HepG2 (cell line): ENCODE measurements around the gene MYOZ1. TPM values are rescaled to one million over a fixed set of nuclear protein-coding genes. Genes with fewer than 3 reads are reported as not detected.

Source experiments
- CEBPB ChIP-seq: IDR thresholded peaks from 2 replicates; pipeline ENCODE4 v1.6.1; 2011; ENCODE audit warnings: low read depth, low read length, improper control_type of control experiment, borderline replicate concordance
- FOXA1 ChIP-seq, 2 experiments: fragments of 450-650 bp in 1 of 2; sonication (generic) in 1 of 2; formaldehyde crosslinking in 1 of 2; IDR thresholded peaks; 2 replicates each; pipeline versions ENCODE4 v1.4.0 to v1.6.1; 2016 to 2020; ENCODE audit warnings: missing genetic modification reagents in 1 of 2
- FOXA3 ChIP-seq: IDR thresholded peaks from 2 replicates; pipeline ENCODE4 v1.6.1; 2016; ENCODE audit warnings: missing genetic modification reagents, missing compliant biosample characterization
- HMG20A ChIP-seq: IDR thresholded peaks from 2 replicates; pipeline ENCODE4 v1.6.1; 2016; ENCODE audit warnings: borderline replicate concordance
- HNF4A ChIP-seq: sonication (generic); formaldehyde crosslinking; IDR thresholded peaks from 2 replicates; pipeline ENCODE4 v1.4.0; 2020; ENCODE audit warnings: missing genetic modification reagents
- KLF16 ChIP-seq, 2 experiments: sonication (generic) in 1 of 2; formaldehyde crosslinking in 1 of 2; IDR thresholded peaks; 2 replicates each; pipeline versions ENCODE4 v1.6.1 to v1.8.0; 2016 to 2023; ENCODE audit warnings: missing genetic modification reagents in 2 of 2, missing compliant biosample characterization in 1 of 2
- LCORL ChIP-seq, 2 experiments: fragments of 450-650 bp in 1 of 2; sonication (generic) in 1 of 2; formaldehyde crosslinking in 1 of 2; IDR thresholded peaks; 2 replicates each; pipeline versions ENCODE4 v1.5.0 to v1.6.1; 2017 to 2020; ENCODE audit warnings: antibody characterized with exemption in 1 of 2, missing genetic modification reagents in 1 of 2
- MEIS2 ChIP-seq: sonication (generic); formaldehyde crosslinking; IDR thresholded peaks from 2 replicates; pipeline ENCODE4 v1.9.0; 2021; ENCODE audit warnings: mild to moderate bottlenecking, missing genetic modification reagents
- NONO ChIP-seq, 2 experiments: fragments of 450-650 bp in 1 of 2; sonication (generic) in 1 of 2; formaldehyde crosslinking in 1 of 2; IDR thresholded peaks in 1 of 2; conservative IDR thresholded peaks in 1 of 2; 2 replicates each; pipeline versions ENCODE4 v1.6.1 to v1.8.0; 2017 to 2022; ENCODE audit warnings: mild to moderate bottlenecking in 1 of 2, missing genetic modification reagents in 1 of 2, moderate library complexity in 1 of 2
- RAD21 ChIP-seq: fragments of 450-650 bp; formaldehyde crosslinking; IDR thresholded peaks from 2 replicates; pipeline ENCODE4 v1.5.0; 2020; ENCODE audit warnings: mild to moderate bottlenecking
- RBAK ChIP-seq: sonication (generic); formaldehyde crosslinking; IDR thresholded peaks from 2 replicates; pipeline ENCODE4 v1.5.1; 2020; ENCODE audit warnings: mild to moderate bottlenecking, missing genetic modification reagents
- SNAPC2 ChIP-seq: sonication (generic); formaldehyde crosslinking; IDR thresholded peaks from 2 replicates; pipeline ENCODE4 v1.8.1; 2022; ENCODE audit warnings: mild to moderate bottlenecking, missing genetic modification reagents
- TOE1 ChIP-seq: sonication (generic); formaldehyde crosslinking; IDR thresholded peaks from 2 replicates; pipeline ENCODE4 v1.4.0; 2020; ENCODE audit warnings: mild to moderate bottlenecking, missing genetic modification reagents
- ZC3H4 ChIP-seq: sonication (generic); formaldehyde crosslinking; IDR thresholded peaks from 2 replicates; pipeline ENCODE4 v1.4.0; 2020; ENCODE audit warnings: missing genetic modification reagents, borderline replicate concordance
- ZEB1 ChIP-seq: IDR thresholded peaks from 2 replicates; pipeline ENCODE4 v1.6.1; 2012; ENCODE audit warnings: mild to moderate bottlenecking, low read depth, inconsistent platforms; ENCODE audit not compliant: insufficient replicate concordance
- ZNF143 ChIP-seq: sonication (generic); formaldehyde crosslinking; IDR thresholded peaks from 2 replicates; pipeline ENCODE4 v1.4.0; 2020; ENCODE audit warnings: missing genetic modification reagents
- ZNF274 ChIP-seq: sonication (generic); formaldehyde crosslinking; IDR thresholded peaks from 2 replicates; pipeline ENCODE4 v1.5.1; 2020; ENCODE audit warnings: mild to moderate bottlenecking, missing genetic modification reagents
- ZNF484 ChIP-seq: sonication (generic); formaldehyde crosslinking; IDR thresholded peaks from 2 replicates; pipeline ENCODE4 v1.5.1; 2020; ENCODE audit warnings: mild to moderate bottlenecking, low read depth, missing genetic modification reagents, borderline replicate concordance
- ZNF768 ChIP-seq: sonication (generic); formaldehyde crosslinking; IDR thresholded peaks from 2 replicates; pipeline ENCODE4 v1.4.0; 2020; ENCODE audit warnings: missing genetic modification reagents
- ZNF816 ChIP-seq: sonication (generic); formaldehyde crosslinking; IDR thresholded peaks from 2 replicates; pipeline ENCODE4 v1.8.0; 2022; ENCODE audit warnings: missing genetic modification reagents, mild to moderate bottlenecking, borderline replicate concordance
- polyA plus RNA-seq, 8 experiments: library from polyadenylated mRNA; depleted of rRNA in 3 of 8; stranded (reverse) in 7 of 8; unstranded in 1 of 8; fragments of >200 nt; fragmentation: Illumina TruSeq in 4 of 8; extraction: Trizol in 4 of 8; gene quantifications; 2 replicates each; pipeline versions ENCODE4 v1.2.1 to v1.2.3, GENCODE V29; 2011 to 2016; ENCODE audit warnings: low read depth in 4 of 8, missing spikeins in 1 of 8, mixed read lengths in 1 of 8; ENCODE audit not compliant: insufficient read depth in 1 of 8
- total RNA-seq, 5 experiments: library from RNA; depleted of rRNA; stranded (reverse); fragments of >200 nt; fragmentation: Illumina TruSeq; extraction: Trizol; gene quantifications; 2 replicates each; pipeline ENCODE4 v1.2.3, GENCODE V29; 2016; ENCODE audit warnings: low read depth in 1 of 5
- TF ChIP-seq, protein P1 (sequence below): sonication (generic); formaldehyde crosslinking; IDR thresholded peaks from 2 replicates; pipeline ENCODE4 v1.4.0; 2020; ENCODE audit warnings: missing genetic modification reagents
- TF ChIP-seq, protein P2 (sequence below): sonication (generic); formaldehyde crosslinking; conservative IDR thresholded peaks from 2 replicates; pipeline ENCODE4 v1.8.0; 2022; ENCODE audit warnings: missing genetic modification reagents
- TF ChIP-seq, protein P3 (sequence below): sonication (generic); formaldehyde crosslinking; conservative IDR thresholded peaks from 2 replicates; pipeline ENCODE4 v1.8.1; 2023; ENCODE audit warnings: missing genetic modification reagents
- TF ChIP-seq, protein P4 (sequence below): sonication (generic); formaldehyde crosslinking; IDR thresholded peaks from 2 replicates; pipeline ENCODE4 v1.5.1; 2020; ENCODE audit warnings: missing genetic modification reagents, mild to moderate bottlenecking, borderline replicate concordance
- TF ChIP-seq, protein P5 (sequence below): sonication (generic); formaldehyde crosslinking; IDR thresholded peaks from 2 replicates; pipeline ENCODE4 v1.4.0; 2020; ENCODE audit warnings: missing genetic modification reagents

Gene MYOZ1
- total and polyA plus RNA-seq, 2 of the 13 experiments (the other 11 are each of a cell fraction or from before 2014, with no cell fraction given) = not detected

DNA sequence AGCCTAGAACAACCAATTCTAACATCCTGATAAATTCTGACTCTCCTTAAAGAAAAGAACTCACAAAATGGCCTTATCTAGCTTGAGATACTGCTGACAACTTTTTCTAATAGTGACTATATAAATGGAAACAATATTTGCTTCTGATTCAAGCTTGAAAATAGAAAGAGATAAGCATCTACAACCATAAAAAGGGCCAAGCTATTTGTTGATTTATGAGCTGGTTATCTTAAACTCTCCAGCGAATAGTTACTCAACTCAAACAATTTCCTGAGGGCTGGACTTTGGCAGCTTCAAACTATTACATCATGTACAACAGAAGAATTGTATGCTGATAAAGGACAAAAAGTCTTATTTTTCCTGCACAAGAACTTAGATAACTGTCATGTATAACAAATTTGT lies 54.7 kb downstream of the MYOZ1 start (continued):
- TF ChIP-seq LCORL (IDR thresholded peaks at IDR 0.05) (no peak), LCORL (CRISPR knock-in tag; IDR thresholded peaks at IDR 0.05) (no peak), ZNF274 (CRISPR knock-in tag) (no peak), HNF4A (CRISPR knock-in tag) (peak; percentile 92), KLF16 (CRISPR knock-in tag; IDR thresholded peaks at IDR 0.05) (no peak), ZC3H4 (no peak), TOE1 (CRISPR knock-in tag) (0 out of 2 replicates have a peak, but pooled peaks have one; percentile 43), CEBPB (peak; percentile 93), ZNF484 (CRISPR knock-in tag) (no peak), FOXA3 (peak; percentile 83), MEIS2 (no peak), ZEB1 (peak; percentile 69), ZNF768 (CRISPR knock-in tag) (no peak), RAD21 (CRISPR knock-in tag) (no peak), ZNF816 (CRISPR knock-in tag) (no peak), NONO (IDR thresholded peaks at IDR 0.05) (no peak), NONO (CRISPR knock-in tag; conservative IDR thresholded peaks at IDR 0.05) (0 out of 2 replicates have a peak, but pooled peaks have one; percentile 39), SNAPC2 (CRISPR knock-in tag) (peak; percentile 24; the same call in 1 of the 2 replicates), RBAK (no peak), ZNF143 (CRISPR knock-in tag) (no peak), HMG20A (peak; percentile 75; the same call in 1 of the 2 replicates), FOXA1 (IDR thresholded peaks at IDR 0.05) (no peak), FOXA1 (CRISPR knock-in tag; IDR thresholded peaks at IDR 0.05) (peak; percentile 51; the same call in 1 of the 2 replicates)
- TF ChIP-seq, protein P1, sequence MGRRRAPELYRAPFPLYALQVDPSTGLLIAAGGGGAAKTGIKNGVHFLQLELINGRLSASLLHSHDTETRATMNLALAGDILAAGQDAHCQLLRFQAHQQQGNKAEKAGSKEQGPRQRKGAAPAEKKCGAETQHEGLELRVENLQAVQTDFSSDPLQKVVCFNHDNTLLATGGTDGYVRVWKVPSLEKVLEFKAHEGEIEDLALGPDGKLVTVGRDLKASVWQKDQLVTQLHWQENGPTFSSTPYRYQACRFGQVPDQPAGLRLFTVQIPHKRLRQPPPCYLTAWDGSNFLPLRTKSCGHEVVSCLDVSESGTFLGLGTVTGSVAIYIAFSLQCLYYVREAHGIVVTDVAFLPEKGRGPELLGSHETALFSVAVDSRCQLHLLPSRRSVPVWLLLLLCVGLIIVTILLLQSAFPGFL (CRISPR knock-in tag) = no peak
- TF ChIP-seq, protein P2, sequence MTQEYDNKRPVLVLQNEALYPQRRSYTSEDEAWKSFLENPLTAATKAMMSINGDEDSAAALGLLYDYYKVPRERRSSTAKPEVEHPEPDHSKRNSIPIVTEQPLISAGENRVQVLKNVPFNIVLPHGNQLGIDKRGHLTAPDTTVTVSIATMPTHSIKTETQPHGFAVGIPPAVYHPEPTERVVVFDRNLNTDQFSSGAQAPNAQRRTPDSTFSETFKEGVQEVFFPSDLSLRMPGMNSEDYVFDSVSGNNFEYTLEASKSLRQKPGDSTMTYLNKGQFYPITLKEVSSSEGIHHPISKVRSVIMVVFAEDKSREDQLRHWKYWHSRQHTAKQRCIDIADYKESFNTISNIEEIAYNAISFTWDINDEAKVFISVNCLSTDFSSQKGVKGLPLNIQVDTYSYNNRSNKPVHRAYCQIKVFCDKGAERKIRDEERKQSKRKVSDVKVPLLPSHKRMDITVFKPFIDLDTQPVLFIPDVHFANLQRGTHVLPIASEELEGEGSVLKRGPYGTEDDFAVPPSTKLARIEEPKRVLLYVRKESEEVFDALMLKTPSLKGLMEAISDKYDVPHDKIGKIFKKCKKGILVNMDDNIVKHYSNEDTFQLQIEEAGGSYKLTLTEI (CRISPR knock-in tag) = no peak
- TF ChIP-seq, protein P3, sequence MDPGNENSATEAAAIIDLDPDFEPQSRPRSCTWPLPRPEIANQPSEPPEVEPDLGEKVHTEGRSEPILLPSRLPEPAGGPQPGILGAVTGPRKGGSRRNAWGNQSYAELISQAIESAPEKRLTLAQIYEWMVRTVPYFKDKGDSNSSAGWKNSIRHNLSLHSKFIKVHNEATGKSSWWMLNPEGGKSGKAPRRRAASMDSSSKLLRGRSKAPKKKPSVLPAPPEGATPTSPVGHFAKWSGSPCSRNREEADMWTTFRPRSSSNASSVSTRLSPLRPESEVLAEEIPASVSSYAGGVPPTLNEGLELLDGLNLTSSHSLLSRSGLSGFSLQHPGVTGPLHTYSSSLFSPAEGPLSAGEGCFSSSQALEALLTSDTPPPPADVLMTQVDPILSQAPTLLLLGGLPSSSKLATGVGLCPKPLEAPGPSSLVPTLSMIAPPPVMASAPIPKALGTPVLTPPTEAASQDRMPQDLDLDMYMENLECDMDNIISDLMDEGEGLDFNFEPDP = no peak
- TF ChIP-seq, protein P4, sequence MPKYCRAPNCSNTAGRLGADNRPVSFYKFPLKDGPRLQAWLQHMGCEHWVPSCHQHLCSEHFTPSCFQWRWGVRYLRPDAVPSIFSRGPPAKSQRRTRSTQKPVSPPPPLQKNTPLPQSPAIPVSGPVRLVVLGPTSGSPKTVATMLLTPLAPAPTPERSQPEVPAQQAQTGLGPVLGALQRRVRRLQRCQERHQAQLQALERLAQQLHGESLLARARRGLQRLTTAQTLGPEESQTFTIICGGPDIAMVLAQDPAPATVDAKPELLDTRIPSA = no peak
- TF ChIP-seq, protein P5, sequence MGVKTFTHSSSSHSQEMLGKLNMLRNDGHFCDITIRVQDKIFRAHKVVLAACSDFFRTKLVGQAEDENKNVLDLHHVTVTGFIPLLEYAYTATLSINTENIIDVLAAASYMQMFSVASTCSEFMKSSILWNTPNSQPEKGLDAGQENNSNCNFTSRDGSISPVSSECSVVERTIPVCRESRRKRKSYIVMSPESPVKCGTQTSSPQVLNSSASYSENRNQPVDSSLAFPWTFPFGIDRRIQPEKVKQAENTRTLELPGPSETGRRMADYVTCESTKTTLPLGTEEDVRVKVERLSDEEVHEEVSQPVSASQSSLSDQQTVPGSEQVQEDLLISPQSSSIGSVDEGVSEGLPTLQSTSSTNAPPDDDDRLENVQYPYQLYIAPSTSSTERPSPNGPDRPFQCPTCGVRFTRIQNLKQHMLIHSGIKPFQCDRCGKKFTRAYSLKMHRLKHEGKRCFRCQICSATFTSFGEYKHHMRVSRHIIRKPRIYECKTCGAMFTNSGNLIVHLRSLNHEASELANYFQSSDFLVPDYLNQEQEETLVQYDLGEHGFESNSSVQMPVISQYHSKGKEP (CRISPR knock-in tag) = no peak
